Spleen (tissue), 11 donors: Measurements from ENCODE around the gene CUBN. TPM values are rescaled to one million over a fixed set of nuclear protein-coding genes. Genes with fewer than 3 reads are reported as not detected.
"Not testable (repeated sequence)": the region's sequence is repeated elsewhere in the genome, so short reads cannot be mapped to it uniquely, and the experiment has no call there.

Experiments
- DNase-seq: peaks from one replicate; pipeline ENCODE4 v3.0.0-alpha.2; 2020
- H3K27ac ChIP-seq, 8 donors: fragments of 200-600 bp; sonication (generic) in 7 of 8; 1 replicate in 4 of 8; 2 replicates in 4 of 8; pipeline versions ENCODE4 v1.5.0 to v1.8.0; 2016 to 2021; ENCODE audit warnings: inconsistent platforms in 4 of 8, mild to moderate bottlenecking in 4 of 8, moderate library complexity in 1 of 8
- H3K27me3 ChIP-seq, 7 donors: fragments of 200-600 bp; sonication (generic) in 6 of 7; replicated peaks in 1 of 7; 1 replicate in 4 of 7; 2 replicates in 3 of 7; pipeline versions ENCODE4 v1.5.0 to v1.8.0; 2016 to 2021; ENCODE audit warnings: inconsistent platforms in 3 of 7, mild to moderate bottlenecking in 1 of 7
- H3K36me3 ChIP-seq, 6 donors: fragments of 200-600 bp; sonication (generic) in 5 of 6; 1 replicate in 4 of 6; 2 replicates in 2 of 6; pipeline versions ENCODE4 v1.5.0 to v1.8.0; 2016 to 2021; ENCODE audit warnings: inconsistent platforms in 2 of 6
- H3K4me1 ChIP-seq, 6 donors: fragments of 200-600 bp; sonication (generic) in 5 of 6; 1 replicate in 3 of 6; 2 replicates in 3 of 6; pipeline versions ENCODE4 v1.5.0 to v1.8.0; 2016 to 2021; ENCODE audit warnings: inconsistent platforms in 3 of 6
- H3K4me3 ChIP-seq, 8 donors: fragments of 200-600 bp; sonication (generic) in 7 of 8; 1 replicate in 4 of 8; 2 replicates in 4 of 8; pipeline versions ENCODE4 v1.5.0 to v1.8.0; 2016 to 2021; ENCODE audit warnings: inconsistent platforms in 4 of 8, mild to moderate bottlenecking in 4 of 8, moderate library complexity in 2 of 8
- H3K9me3 ChIP-seq, 8 donors: fragments of 200-600 bp; sonication (generic) in 7 of 8; 1 replicate in 4 of 8; 2 replicates in 4 of 8; pipeline versions ENCODE4 v1.5.0 to v1.8.0; 2016 to 2021; ENCODE audit warnings: inconsistent platforms in 4 of 8
- CTCF ChIP-seq, 11 experiments: fragments of 200-600 bp in 7 of 11; fragments of 450-650 bp in 4 of 11; sonication (generic) in 4 of 11; IDR thresholded peaks in 8 of 11; conservative IDR thresholded peaks in 3 of 11; 1 replicate in 7 of 11; 2 replicates in 4 of 11; pipeline versions ENCODE4 v1.4.0 to v1.8.0; 2016 to 2021; ENCODE audit warnings: antibody characterized with exemption in 11 of 11, inconsistent platforms in 4 of 11, mild to moderate bottlenecking in 1 of 11
- POLR2A ChIP-seq, 3 donors: fragments of 450-650 bp; IDR thresholded peaks; one replicate each; pipeline ENCODE4 v1.5.1; 2017; ENCODE audit warnings: antibody characterized with exemption in 3 of 3, mild to moderate bottlenecking in 1 of 3
- POLR2AphosphoS5 ChIP-seq, 3 donors: sonication (generic); formaldehyde crosslinking; IDR thresholded peaks; one replicate each; pipeline ENCODE4 v1.5.1; 2017; ENCODE audit warnings: antibody characterized with exemption in 3 of 3
- WGBS, 5 donors: extraction: QIAGEN DNeasy Blood & Tissue Kit in 3 of 5; methylation state at CpG; one replicate each; pipeline versions ENCODE4 v1.1.5 to v1.1.7; 2013 to 2018; 5-methylcytosine and 5-hydroxymethylcytosine counted together
- intact Hi-C: fragments of 100-400 bp; cut with DNase I; formaldehyde crosslinking; loops from one replicate; pipeline ENCODE4 v1.15.0; 2023; ENCODE audit warnings: low total_unique reads
- polyA plus RNA-seq, 3 donors: library from polyadenylated mRNA; stranded (reverse); fragments of 200-250 nt; gene quantifications; one replicate each; pipeline ENCODE4 v1.2.1, GENCODE V29; 2013
- total RNA-seq, 7 donors: library from RNA; depleted of rRNA in 3 of 7; stranded (reverse); fragments of >200 nt in 3 of 7; fragmentation: NEBNext Ultra II Directional in 4 of 7; extraction: Animal tissue kit (Norgen Biotek cat#: 25700) in 4 of 7; gene quantifications; one replicate each; pipeline versions ENCODE4 v1.1.0 to v1.2.1, GENCODE V29; 2016 to 2021
- donor health status: healthy with polysubstance abuse.
- donor health status: DM: no; HTN: no; CAD: no; lungs with moderate emphysema.
- donor health status: DM: no; HTN: no; CAD: no.
- donor health status: Bipolar disorder and iron deficiency.
- donor health status: healthy.
- donor health status: DM: no; HTN: no; CAD: no.
- donor health status: DM: yes; HTN: yes; CAD: no.

The CUBN gene
- total and polyA plus RNA-seq, 10 donors: 0.24 to 12.1 (median 5.4) TPM

DNA sequence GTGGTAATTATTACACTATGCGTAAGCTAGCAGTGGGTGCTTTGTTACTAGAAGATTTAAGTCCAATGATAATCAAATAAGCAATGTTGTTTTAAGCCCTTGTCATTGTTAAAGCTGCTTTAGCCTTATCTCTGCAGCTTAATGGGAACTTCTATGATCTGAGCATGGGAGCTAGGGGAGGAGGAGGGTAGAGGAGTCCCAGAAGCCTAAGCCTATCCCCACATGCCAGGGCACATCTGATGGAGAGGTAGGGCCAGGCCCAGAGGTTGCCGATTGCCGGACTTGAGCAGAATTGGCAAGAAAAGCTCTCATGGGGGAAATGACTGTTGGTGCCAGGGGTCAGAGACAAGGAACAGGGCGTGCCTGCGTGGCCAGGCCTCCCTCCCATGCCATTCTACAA, 13.4 kb downstream of the CUBN start:
- no peak for TF ChIP-seq CTCF (IDR thresholded peaks at IDR 0.05 in 8 of 11, conservative IDR thresholded peaks at IDR 0.05 in 3 of 11)
- no peak for TF ChIP-seq POLR2A (IDR thresholded peaks at IDR 0.05)
- TF ChIP-seq POLR2AphosphoS5 (IDR thresholded peaks at IDR 0.05): no peak
- Histone ChIP-seq H3K9me3 (no peaks in the 10 kb centered on the region), H3K27me3 (no peaks in the 10 kb centered on the region), H3K4me1 (no peaks in the 10 kb centered on the region), H3K4me3 (no peak overlapping the region), H3K36me3 (peaks cover 0 to 4% (median 0%) of the 10 kb centered on the region in 6 donors), H3K27ac (no peak overlapping the region)
- intact Hi-C loops: no loop called here
- DNase-seq: no peak
- WGBS, 5 donors: 81 to 93% (median 88%) methylated on average over 5 of the region's 5 CpGs

GRCh38 chr10:17115683-17116082, 13.9 kb downstream of the CUBN start:
- no peaks in the 10 kb centered on the region for H3K4me1 ChIP-seq
- H3K27ac ChIP-seq: no peak overlapping the region
- WGBS, 5 donors: 84 to 94% (median 88%) methylated on average over 5 of the region's 5 CpGs
- no peak for TF ChIP-seq CTCF (IDR thresholded peaks at IDR 0.05 in 8 of 11, conservative IDR thresholded peaks at IDR 0.05 in 3 of 11)
- no peak for TF ChIP-seq POLR2AphosphoS5 (IDR thresholded peaks at IDR 0.05)
- TF ChIP-seq POLR2A (IDR thresholded peaks at IDR 0.05): no peak
- H3K4me3 ChIP-seq: no peak overlapping the region
- no peaks in the 10 kb centered on the region for H3K9me3 ChIP-seq
- peaks cover 0 to 4% (median 0%) of the 10 kb centered on the region in 6 donors for H3K36me3 ChIP-seq
- H3K27me3 ChIP-seq: no peaks in the 10 kb centered on the region
- intact Hi-C loops: no loop called here
- no peak for DNase-seq

GRCh38 chr10:17114878-17115444, 14.7 kb downstream of the CUBN start:
- H3K4me1 ChIP-seq, H3K27me3 ChIP-seq, H3K27ac ChIP-seq, H3K9me3 ChIP-seq, H3K4me3 ChIP-seq, intact Hi-C loops, DNase-seq, H3K36me3 ChIP-seq: not testable (repeated sequence)
- 92 to 95% (median 93%) methylated on average over 13 of the region's 13 CpGs for WGBS, 5 donors

GRCh38 chr10:17113889-17114540, 15.6 kb downstream of the CUBN start:
- DNase-seq: no peak
- WGBS, 5 donors: 73 to 89% (median 84%) methylated on average over 7 of the region's 7 CpGs
- Histone ChIP-seq H3K4me1 (no peaks in the 10 kb centered on the region), H3K4me3 (no peak overlapping the region), H3K27ac (no peak overlapping the region), H3K9me3 (no peaks in the 10 kb centered on the region), H3K27me3 (no peaks in the 10 kb centered on the region), H3K36me3 (peaks cover 0 to 4% (median 0%) of the 10 kb centered on the region in 6 donors)
- intact Hi-C loops: no loop called here
- TF ChIP-seq CTCF (IDR thresholded peaks at IDR 0.05 in 8 of 11, conservative IDR thresholded peaks at IDR 0.05 in 3 of 11) (no peak), POLR2AphosphoS5 (IDR thresholded peaks at IDR 0.05) (no peak), POLR2A (IDR thresholded peaks at IDR 0.05) (no peak)
